H1 (cell line): ENCODE data around the gene CCDC63. TPM values are rescaled to one million over a fixed set of nuclear protein-coding genes. Genes with fewer than 3 reads are reported as not detected.

ENCODE experiments used
- ATF2 ChIP-seq: IDR thresholded peaks from 2 replicates; pipeline ENCODE4 v1.6.1; 2012; ENCODE audit warnings: low read length, inconsistent platforms
- KDM1A ChIP-seq: fragments of 200-600, 300-600 bp; sonication (generic); IDR thresholded peaks from 2 replicates; pipeline ENCODE4 v1.7.1; 2016; ENCODE audit warnings: mild to moderate bottlenecking, low read length, borderline replicate concordance
- MAX ChIP-seq: IDR thresholded peaks from 2 replicates; pipeline ENCODE4 v1.6.1; 2012; ENCODE audit warnings: inconsistent platforms
- polyA plus RNA-seq, 7 experiments: library from polyadenylated mRNA; depleted of rRNA in 3 of 7; stranded (reverse) in 5 of 7; unstranded in 2 of 7; fragments of >200 nt in 5 of 7; fragments of 200-250 nt in 2 of 7; gene quantifications; 1 replicate in 5 of 7; 2 replicates in 1 of 7; 4 replicates in 1 of 7; pipeline versions ENCODE4 v1.2.1 to v1.2.3, GENCODE V29; 2011 to 2013; ENCODE audit warnings: missing spikeins in 2 of 7, mixed read lengths in 2 of 7
- total RNA-seq: library from RNA; stranded (reverse); fragmentation: NEBNext Ultra II Directional; extraction: Animal tissue kit (Norgen Biotek cat#: 25700); gene quantifications from 2 replicates; pipeline ENCODE4 v1.2.1, GENCODE V29; 2021

CCDC63 gene
- total and polyA plus RNA-seq, 2 of the 8 experiments (the other 6 are each of a cell fraction or from before 2014, with no cell fraction given): 0.42 to 0.93 TPM

- TF ChIP-seq MAX: peak; percentile 46; the same call in 1 of the 2 replicates
- TF ChIP-seq KDM1A: peak; percentile 72; the same call in 1 of the 2 replicates
- TF ChIP-seq ATF2: 0 out of 2 replicates have a peak, but pooled peaks have one; percentile 43
Observed at GRCh38 chr12:110934093-110934852, 87.5 kb downstream of the CCDC63 start (continued).
